WTC11 (cell line): ENCODE results near the gene FBN3. TPM values are rescaled to one million over a fixed set of nuclear protein-coding genes. Genes with fewer than 3 reads are reported as not detected.

Experiments used
- ATAC-seq: fragments of 200-7000 bp; cut with Tn5 transposase; 2 replicates; pipeline ENCODE4 v1.10.0; 2021; ENCODE audit warnings: mild to moderate bottlenecking, moderate library complexity
- CTCF ChIA-PET: fragments of 300-600 bp; sonication (Branson Sonifier 250); formaldehyde crosslinking; loops from one replicate; lab custom pipeline; 2021; ENCODE audit warnings: antibody characterized with exemption; lab: Charles Lee
- POLR2A ChIA-PET: fragments of 350-600 bp; sonication (Branson Sonifier 250); formaldehyde crosslinking; loops from one replicate; lab custom pipeline; 2021; ENCODE audit warnings: antibody characterized with exemption; lab: Charles Lee
- DNase-seq: peaks from one replicate; pipeline ENCODE4 v3.0.0; 2021; ENCODE audit warnings: low spot score
- H3K27ac Mint-ChIP-seq: 2 replicates; pipeline ENCODE4 v1.8.0; 2021; ENCODE audit warnings: mixed read lengths
- H3K27me3 Mint-ChIP-seq: 2 replicates; pipeline ENCODE4 v1.8.0; 2021; ENCODE audit warnings: low read depth, mild to moderate bottlenecking, moderate library complexity, mixed read lengths
- H3K36me3 Mint-ChIP-seq: 2 replicates; pipeline ENCODE4 v1.8.0; 2021; ENCODE audit warnings: mixed read lengths
- H3K4me1 Mint-ChIP-seq: 2 replicates; pipeline ENCODE4 v1.8.0; 2022; ENCODE audit warnings: mixed read lengths
- H3K4me3 Mint-ChIP-seq: 2 replicates; pipeline ENCODE4 v1.8.0; 2021; ENCODE audit warnings: mild to moderate bottlenecking, moderate library complexity, mixed read lengths
- H3K9me3 Mint-ChIP-seq: 2 replicates; pipeline ENCODE4 v1.8.0; 2021; ENCODE audit warnings: mixed read lengths
- ATF1 ChIP-seq: sonication (generic); formaldehyde crosslinking; IDR thresholded peaks from 2 replicates; pipeline ENCODE4 v1.8.1; 2023; ENCODE audit warnings: mild to moderate bottlenecking, moderate library complexity, missing genetic modification reagents
- ATF2 ChIP-seq: sonication (generic); formaldehyde crosslinking; IDR thresholded peaks from 2 replicates; pipeline ENCODE4 v1.8.1; 2022; ENCODE audit warnings: low read depth, missing genetic modification reagents, borderline replicate concordance
- ATF6 ChIP-seq: sonication (generic); formaldehyde crosslinking; IDR thresholded peaks from 2 replicates; pipeline ENCODE4 v1.8.1; 2023; ENCODE audit warnings: mild to moderate bottlenecking, missing genetic modification reagents
- CREB1 ChIP-seq: sonication (generic); formaldehyde crosslinking; IDR thresholded peaks from 2 replicates; pipeline ENCODE4 v1.8.0; 2023; ENCODE audit warnings: mild to moderate bottlenecking, missing genetic modification reagents
- E2F5 ChIP-seq: sonication (generic); formaldehyde crosslinking; IDR thresholded peaks from 2 replicates; pipeline ENCODE4 v1.8.1; 2022; ENCODE audit warnings: mild to moderate bottlenecking, moderate library complexity, missing genetic modification reagents
- ELF4 ChIP-seq: sonication (generic); formaldehyde crosslinking; IDR thresholded peaks from 2 replicates; pipeline ENCODE4 v1.8.1; 2022; ENCODE audit warnings: low read depth, mild to moderate bottlenecking, moderate library complexity, missing genetic modification reagents
- ESRRA ChIP-seq: sonication (generic); formaldehyde crosslinking; IDR thresholded peaks from 2 replicates; pipeline ENCODE4 v1.8.1; 2022; ENCODE audit warnings: mild to moderate bottlenecking, missing genetic modification reagents, borderline replicate concordance
- ETV6 ChIP-seq: sonication (generic); formaldehyde crosslinking; IDR thresholded peaks from 2 replicates; pipeline ENCODE4 v1.8.1; 2022; ENCODE audit warnings: mild to moderate bottlenecking, missing genetic modification reagents
- FOXK1 ChIP-seq: sonication (generic); formaldehyde crosslinking; IDR thresholded peaks from 2 replicates; pipeline ENCODE4 v1.8.0; 2022; ENCODE audit warnings: mild to moderate bottlenecking, moderate library complexity, missing genetic modification reagents
- HMGA2 ChIP-seq: fragments of 250-450 bp; sonication (Bioruptor Pico); IDR thresholded peaks from 2 replicates; pipeline ENCODE4 v1.4.0; 2021; ENCODE audit warnings: mild to moderate bottlenecking, moderate library complexity
- MAX ChIP-seq: sonication (generic); formaldehyde crosslinking; IDR thresholded peaks from 2 replicates; pipeline ENCODE4 v1.8.0; 2022; ENCODE audit warnings: mild to moderate bottlenecking, missing genetic modification reagents
- MLX ChIP-seq: sonication (generic); formaldehyde crosslinking; IDR thresholded peaks from 2 replicates; pipeline ENCODE4 v1.8.1; 2023; ENCODE audit warnings: mild to moderate bottlenecking, missing genetic modification reagents, moderate library complexity
- NFYB ChIP-seq: sonication (generic); formaldehyde crosslinking; conservative IDR thresholded peaks from 2 replicates; pipeline ENCODE4 v1.8.0; 2022; ENCODE audit warnings: low read depth, missing genetic modification reagents
- TCF7 ChIP-seq: sonication (generic); formaldehyde crosslinking; IDR thresholded peaks from 2 replicates; pipeline ENCODE4 v1.8.0; 2022; ENCODE audit warnings: mild to moderate bottlenecking, low read depth, missing genetic modification reagents, moderate library complexity
- USF1 ChIP-seq: sonication (generic); formaldehyde crosslinking; IDR thresholded peaks from 2 replicates; pipeline ENCODE4 v1.8.0; 2022; ENCODE audit warnings: mild to moderate bottlenecking, missing genetic modification reagents
- ZNF121 ChIP-seq: sonication (generic); formaldehyde crosslinking; IDR thresholded peaks from 2 replicates; pipeline ENCODE4 v1.8.0; 2023; ENCODE audit warnings: missing genetic modification reagents
- ZNF138 ChIP-seq: sonication (generic); formaldehyde crosslinking; conservative IDR thresholded peaks from 2 replicates; pipeline ENCODE4 v1.8.1; 2022; ENCODE audit warnings: mild to moderate bottlenecking, moderate library complexity, missing genetic modification reagents
- ZNF532 ChIP-seq: fragments of 250-450 bp; sonication (Bioruptor Pico); IDR thresholded peaks from 2 replicates; pipeline ENCODE4 v1.9.0; 2021; ENCODE audit warnings: mild to moderate bottlenecking, borderline replicate concordance
- total RNA-seq: library from RNA; stranded (reverse); gene quantifications from 3 replicates; pipeline ENCODE4 v1.2.3, GENCODE V29; 2021

FBN3 gene
- total RNA-seq, 1 experiment from 2014 or later: 54.8 TPM

- TF ChIP-seq USF1 (no peak), MLX (CRISPR knock-in tag) (no peak), ZNF121 (CRISPR knock-in tag) (no peak), ATF6 (CRISPR knock-in tag) (no peak), ETV6 (CRISPR knock-in tag) (no peak), FOXK1 (CRISPR knock-in tag) (no peak), HMGA2 (CRISPR knock-in tag) (no peak), ATF2 (no peak), ATF1 (no peak), ZNF138 (CRISPR knock-in tag) (no peak)
- CTCF ChIA-PET: interaction anchor here (1.5 to 2.2 kb wide), 2 partner anchors 16 to 140 kb away, joined by 5 to 6 read pairs; no protein-coding TSS in a partner anchor
- Mint-ChIP-seq H3K27me3 (no peaks in the 10 kb centered on the region), H3K36me3 (peaks cover 20% of the 10 kb centered on the region), H3K4me3 (no peak overlapping the region), H3K27ac (peak overlapping the region; percentile 47; the same call in 1 of the 2 replicates), H3K9me3 (no peaks in the 10 kb centered on the region), H3K4me1 (peaks cover 24% of the 10 kb centered on the region)
- DNase-seq: no peak
- ATAC-seq: no peak
- POLR2A ChIA-PET: no interaction called here
Observed at GRCh38 chr19:8142513-8142900, 6.9 kb downstream of the FBN3 start.

- H3K36me3 Mint-ChIP-seq: peaks cover 24% of the 10 kb centered on the region
- H3K27me3 Mint-ChIP-seq: no peaks in the 10 kb centered on the region
- DNase-seq (no peak), ATAC-seq (no peak)
- ChIA-PET POLR2A (no interaction called here), CTCF (interaction anchor here (1.5 to 2.2 kb wide), 2 partner anchors 17 to 139 kb away, joined by 5 to 6 read pairs; no protein-coding TSS in a partner anchor)
- peaks cover 22% of the 10 kb centered on the region for H3K4me1 Mint-ChIP-seq
- no peak for TF ChIP-seq ZNF532
- TF ChIP-seq CREB1: no peak
- no peak for TF ChIP-seq ESRRA (CRISPR knock-in tag)
- no peak for TF ChIP-seq TCF7 (CRISPR knock-in tag)
- TF ChIP-seq E2F5: no peak
- no peak for TF ChIP-seq MAX (CRISPR knock-in tag)
- TF ChIP-seq NFYB (CRISPR knock-in tag): no peak
- TF ChIP-seq ELF4 (CRISPR knock-in tag): no peak
- no peak overlapping the region for H3K4me3 Mint-ChIP-seq
- H3K27ac Mint-ChIP-seq: peak overlapping the region; percentile 47; the same call in 1 of the 2 replicates
- H3K9me3 Mint-ChIP-seq: no peaks in the 10 kb centered on the region
Observed at GRCh38 chr19:8141726-8142512, 7.5 kb downstream of the FBN3 start.
